NCI-H1417 treated with DMSO at 0.1 percent for 48 hours (cell line): Measurements from ENCODE around the gene USP33.
"Not testable (repeated sequence)": the region's sequence is repeated elsewhere in the genome, so short reads cannot be mapped to it uniquely, and the experiment has no call there.

Experiments used
- DNase-seq: peaks from one replicate; lab custom pipeline; 2025; lab: John Stamatoyannopoulos, UW

USP33 gene

GRCh38 chr1:77671836-77672235, 87.8 kb downstream of the USP33 start:
- no peak for DNase-seq

- no peak for DNase-seq
Observed at GRCh38 chr1:77670330-77670729, 89.3 kb downstream of the USP33 start.

- no peak for DNase-seq
Observed at GRCh38 chr1:77668924-77669449, 90.7 kb downstream of the USP33 start.

- no peak for DNase-seq
Observed at GRCh38 chr1:77664939-77665516, 94.6 kb downstream of the USP33 start.

- no peak for DNase-seq
Observed at GRCh38 chr1:77661696-77662095, 98.0 kb downstream of the USP33 start.

- DNase-seq = no peak
Observed at GRCh38 chr1:77659879-77660593, 99.6 kb downstream of the USP33 start.

- DNase-seq = no peak
Observed at GRCh38 chr1:77658271-77658670, 101.4 kb downstream of the USP33 start.

GRCh38 chr1:77655431-77655974, 104.1 kb downstream of the USP33 start:
- DNase-seq = no peak

- DNase-seq = no peak
Observed at GRCh38 chr1:77652970-77653516, 106.6 kb downstream of the USP33 start.

- DNase-seq = no peak
Observed at GRCh38 chr1:77652268-77652667, 107.4 kb downstream of the USP33 start.

- DNase-seq = no peak
Observed at GRCh38 chr1:77649127-77649526, 110.5 kb downstream of the USP33 start.

GRCh38 chr1:77646224-77646623, 113.4 kb downstream of the USP33 start:
- not testable (repeated sequence) for DNase-seq
